Type B pancreatic cell (in vitro differentiated cells): ENCODE results near the gene SPINK1. TPM values are rescaled to one million over a fixed set of nuclear protein-coding genes. Genes with fewer than 3 reads are reported as not detected.

Source experiments
- DNase-seq: peaks from one replicate; pipeline ENCODE4 v3.0.0; 2021; ENCODE audit warnings: mixed read lengths; ENCODE audit not compliant: unreplicated experiment; ENCODE audit errors: extremely low spot score
- H3K27ac Mint-ChIP-seq: 2 replicates; pipeline ENCODE4 v1.8.0; 2021; ENCODE audit warnings: mild to moderate bottlenecking, mixed read lengths
- H3K27me3 Mint-ChIP-seq: 2 replicates; pipeline ENCODE4 v1.8.0; 2021; ENCODE audit warnings: mixed read lengths
- H3K36me3 Mint-ChIP-seq: 2 replicates; pipeline ENCODE4 v1.8.0; 2021; ENCODE audit warnings: mixed read lengths
- H3K4me1 Mint-ChIP-seq: one replicate; pipeline ENCODE4 v1.8.0; 2021; ENCODE audit warnings: mixed read lengths; ENCODE audit not compliant: unreplicated experiment
- H3K4me3 Mint-ChIP-seq: 2 replicates; pipeline ENCODE4 v1.8.0; 2021; ENCODE audit warnings: mild to moderate bottlenecking, mixed read lengths
- H3K9me3 Mint-ChIP-seq: 2 replicates; pipeline ENCODE4 v1.8.0; 2021; ENCODE audit warnings: mixed read lengths
- CTCF ChIP-seq: fragments of 200-600 bp; sonication (generic); conservative IDR thresholded peaks from 2 replicates; pipeline ENCODE4 v1.5.0; 2021; ENCODE audit warnings: antibody characterized with exemption, mild to moderate bottlenecking
- total RNA-seq: library from RNA; stranded (reverse); gene quantifications from 2 replicates; pipeline ENCODE4 v1.2.1, GENCODE V29; 2021; ENCODE audit warnings: low replicate concordance

Gene SPINK1
- total RNA-seq, 1 donor from 2014 or later = 930 TPM

DNA sequence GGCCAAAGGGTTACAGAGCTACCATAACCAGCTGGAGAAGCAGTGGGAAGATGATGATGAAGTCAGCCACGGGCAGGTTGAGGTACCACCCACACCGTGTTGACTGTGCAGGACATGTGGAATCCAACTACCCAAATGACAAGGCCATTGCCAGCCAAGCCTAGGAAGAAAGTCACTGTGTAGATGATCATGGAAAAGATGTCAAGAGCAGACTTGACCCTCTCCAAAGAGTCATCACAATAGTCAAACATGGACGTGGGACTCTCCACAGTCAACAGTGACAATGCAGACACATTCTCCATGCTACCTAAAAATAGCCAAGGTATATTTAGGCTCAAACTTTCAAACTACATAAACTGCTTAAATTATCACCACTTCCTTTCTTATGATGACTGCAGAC is 20.9 kb upstream of the SPINK1 start:
- Mint-ChIP-seq H3K36me3 (no peaks in the 10 kb centered on the region), H3K4me3 (no peak overlapping the region), H3K27ac (no peak overlapping the region), H3K27me3 (peaks cover 14% of the 10 kb centered on the region), H3K4me1 (no peaks in the 10 kb centered on the region), H3K9me3 (no peaks in the 10 kb centered on the region)
- DNase-seq = no peak
- no peak for TF ChIP-seq CTCF

DNA sequence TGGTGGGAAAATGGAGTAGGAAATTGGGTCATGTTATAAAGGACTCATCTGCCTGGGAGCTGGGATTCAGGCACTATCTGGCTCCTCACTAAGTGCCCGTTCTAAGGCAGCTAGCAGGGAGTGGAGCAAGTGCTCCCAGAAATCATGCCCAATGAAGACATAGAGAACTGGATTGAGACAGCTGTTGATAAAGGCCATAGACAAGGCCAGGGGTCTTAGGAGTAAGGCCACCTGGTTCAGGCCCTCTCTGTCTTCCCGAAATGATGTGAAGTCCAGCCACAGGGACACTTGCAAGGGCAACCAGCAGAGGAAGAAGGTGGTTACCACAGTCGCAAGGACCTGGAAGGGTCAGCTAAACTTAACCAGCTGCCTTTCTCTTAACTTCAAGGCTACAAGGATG is 20.1 kb upstream of the SPINK1 start:
- H3K36me3 Mint-ChIP-seq = no peaks in the 10 kb centered on the region
- no peak for TF ChIP-seq CTCF
- H3K4me1 Mint-ChIP-seq = no peaks in the 10 kb centered on the region
- no peak for DNase-seq
- peaks cover 18% of the 10 kb centered on the region for H3K27me3 Mint-ChIP-seq
- no peak overlapping the region for H3K27ac Mint-ChIP-seq
- H3K4me3 Mint-ChIP-seq = no peak overlapping the region
- H3K9me3 Mint-ChIP-seq = no peaks in the 10 kb centered on the region

- no peak for TF ChIP-seq CTCF
- H3K27ac Mint-ChIP-seq = no peak overlapping the region
These were observed 17.8 kb upstream of the SPINK1 start for GRCh38 chr5:147849226-147849625.

DNA sequence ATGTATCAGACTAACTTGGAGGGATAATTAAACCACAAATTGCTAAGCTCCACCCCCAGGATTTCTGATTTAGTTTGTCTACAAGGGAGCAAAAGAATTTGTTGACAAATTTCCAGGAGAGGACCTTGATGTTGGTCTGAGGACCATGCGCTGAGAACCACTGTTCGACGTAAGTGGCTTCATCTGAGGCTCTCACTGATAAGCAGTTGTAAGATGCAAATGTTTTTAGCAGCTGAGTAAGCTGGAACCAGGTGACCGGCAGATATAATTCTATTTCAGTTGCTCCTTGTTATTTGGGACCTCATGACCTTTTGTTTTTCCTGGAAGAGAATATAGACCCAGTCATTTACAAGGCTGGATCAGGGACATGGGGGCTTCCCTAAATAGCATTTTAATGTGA is 14.1 kb upstream of the SPINK1 start:
- Mint-ChIP-seq H3K4me3 (no peak overlapping the region), H3K36me3 (no peaks in the 10 kb centered on the region), H3K27me3 (peaks cover 17% of the 10 kb centered on the region), H3K4me1 (no peaks in the 10 kb centered on the region), H3K27ac (no peak overlapping the region), H3K9me3 (no peaks in the 10 kb centered on the region)
- no peak for TF ChIP-seq CTCF
- DNase-seq = no peak

More at GRCh38 chr5:147849226-147849625, 17.8 kb upstream of the SPINK1 start:
- H3K4me1 Mint-ChIP-seq = no peaks in the 10 kb centered on the region
- H3K9me3 Mint-ChIP-seq = no peaks in the 10 kb centered on the region
- no peaks in the 10 kb centered on the region for H3K36me3 Mint-ChIP-seq
- no peak overlapping the region for H3K4me3 Mint-ChIP-seq
- no peak for DNase-seq
- H3K27me3 Mint-ChIP-seq = peaks cover 18% of the 10 kb centered on the region

DNA sequence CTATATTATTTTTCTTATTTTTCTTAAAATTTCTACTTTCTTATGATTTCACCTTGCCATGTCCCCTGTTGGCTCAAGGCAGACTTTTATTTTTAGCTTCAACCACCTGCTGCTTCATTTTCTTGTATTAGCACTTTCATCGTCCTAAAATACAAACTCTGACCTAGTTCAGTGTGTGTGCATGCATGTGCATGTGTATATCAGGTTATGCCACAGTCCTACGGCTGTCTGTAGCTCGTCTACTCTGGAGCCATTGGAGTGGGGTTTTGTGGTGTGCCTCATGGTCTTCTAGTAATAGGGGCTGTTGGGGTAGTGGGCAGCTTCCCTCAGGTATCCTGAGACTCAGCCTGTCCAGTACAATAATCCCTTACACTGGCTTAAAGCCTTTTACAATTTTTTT is 13.4 kb upstream of the SPINK1 start:
- no peak for TF ChIP-seq CTCF
- Mint-ChIP-seq H3K27me3 (peaks cover 17% of the 10 kb centered on the region), H3K36me3 (no peaks in the 10 kb centered on the region), H3K4me3 (no peak overlapping the region), H3K4me1 (no peaks in the 10 kb centered on the region), H3K27ac (no peak overlapping the region), H3K9me3 (no peaks in the 10 kb centered on the region)
- no peak for DNase-seq

- Mint-ChIP-seq H3K36me3 (no peaks in the 10 kb centered on the region), H3K27me3 (peaks cover 8% of the 10 kb centered on the region), H3K4me3 (no peak overlapping the region), H3K27ac (no peak overlapping the region), H3K4me1 (no peaks in the 10 kb centered on the region), H3K9me3 (no peaks in the 10 kb centered on the region)
- TF ChIP-seq CTCF = no peak
- no peak for DNase-seq
These were observed 11.4 kb upstream of the SPINK1 start for GRCh38 chr5:147842869-147843268.
